Activated CD4-positive, alpha-beta memory T cell treated with anti-CD3 and anti-CD28 coated beads, Interleukin-2, amount 10 ng/mL, durations not matched to agents 7 days and 5 days (primary cell): ENCODE measurements around the gene EXPH5. TPM values are rescaled to one million over a fixed set of nuclear protein-coding genes. Genes with fewer than 3 reads are reported as not detected.

ENCODE experiments used
- CTCF ChIA-PET: fragments of 350-600 bp; sonication (Branson Sonifier 250); formaldehyde crosslinking; loops from one replicate; lab custom pipeline; 2021; ENCODE audit warnings: antibody characterized with exemption, inconsistent platforms; lab: Charles Lee
- POLR2A ChIA-PET: fragments of 350-600 bp; sonication (Branson Sonifier 250); formaldehyde crosslinking; loops from one replicate; lab custom pipeline; 2021; ENCODE audit warnings: antibody characterized with exemption; lab: Charles Lee
- DNase-seq: peaks from one replicate; pipeline ENCODE4 v3.0.0-alpha.2; 2020
- H3K27ac Mint-ChIP-seq: one replicate; pipeline ENCODE4 v1.8.0; 2021; ENCODE audit warnings: mild to moderate bottlenecking, mixed read lengths
- H3K27me3 Mint-ChIP-seq: one replicate; pipeline ENCODE4 v1.8.0; 2021; ENCODE audit warnings: mixed read lengths
- H3K36me3 Mint-ChIP-seq: one replicate; pipeline ENCODE4 v1.8.0; 2021; ENCODE audit warnings: low read depth, mixed read lengths
- H3K4me1 Mint-ChIP-seq: one replicate; pipeline ENCODE4 v1.8.0; 2021; ENCODE audit warnings: mixed read lengths
- H3K4me3 Mint-ChIP-seq: one replicate; pipeline ENCODE4 v1.8.0; 2021; ENCODE audit warnings: mild to moderate bottlenecking, mixed read lengths
- H3K9me3 Mint-ChIP-seq: one replicate; pipeline ENCODE4 v1.8.0; 2021; ENCODE audit warnings: mixed read lengths
- total RNA-seq, 2 experiments: library from RNA; stranded (reverse); gene quantifications; one replicate each; pipeline ENCODE4 v1.2.3, GENCODE V29; 2021

The EXPH5 gene
- total RNA-seq, 2 experiments from 2014 or later: 0.55 to 1.0 TPM

- H3K36me3 Mint-ChIP-seq: no peaks in the 10 kb centered on the region
- H3K27ac Mint-ChIP-seq: no peak overlapping the region
- H3K4me1 Mint-ChIP-seq: no peaks in the 10 kb centered on the region
- H3K27me3 Mint-ChIP-seq: no peaks in the 10 kb centered on the region
- DNase-seq: no peak
- H3K9me3 Mint-ChIP-seq: no peaks in the 10 kb centered on the region
- H3K4me3 Mint-ChIP-seq: no peak overlapping the region
- ChIA-PET POLR2A (no interaction called here), CTCF (no interaction called here)
Observed at GRCh38 chr11:108545909-108546501, 47.6 kb downstream of the EXPH5 start.

DNA sequence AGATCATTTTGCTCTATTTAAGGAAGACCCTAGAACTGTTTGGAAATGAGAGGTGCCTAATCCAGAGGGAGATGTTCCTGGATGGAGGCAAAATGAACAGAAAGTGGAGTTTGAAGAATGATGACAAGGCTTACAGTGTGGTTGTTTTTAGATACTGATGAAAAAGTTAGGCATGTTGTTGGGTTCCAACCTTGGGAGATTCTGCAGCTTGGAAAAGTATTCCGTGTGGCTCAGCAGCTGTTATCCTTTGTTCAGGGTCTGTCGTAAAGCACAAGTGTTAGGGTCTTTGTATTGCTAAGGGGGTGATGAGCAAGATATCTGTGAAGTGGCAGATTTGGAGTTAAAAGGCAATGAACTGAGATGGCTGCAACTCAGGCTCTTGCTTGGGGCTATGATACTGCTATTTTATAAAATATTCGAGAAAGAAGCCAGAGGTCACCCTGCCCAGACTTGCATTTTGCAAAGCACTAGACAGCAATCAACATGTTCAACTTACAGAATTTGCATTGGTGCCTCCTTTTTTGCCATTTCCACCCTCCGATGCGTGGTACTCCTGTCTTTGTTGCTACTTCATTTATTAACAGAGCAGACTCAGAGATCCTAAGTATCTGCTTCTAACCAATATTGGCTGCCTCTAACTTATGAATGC is 50.1 kb downstream of the EXPH5 start:
- H3K4me3 Mint-ChIP-seq: no peak overlapping the region
- POLR2A ChIA-PET: no interaction called here
- H3K27me3 Mint-ChIP-seq: no peaks in the 10 kb centered on the region
- CTCF ChIA-PET: no interaction called here
- no peak overlapping the region for H3K27ac Mint-ChIP-seq
- H3K4me1 Mint-ChIP-seq: no peaks in the 10 kb centered on the region
- H3K36me3 Mint-ChIP-seq: no peaks in the 10 kb centered on the region
- no peaks in the 10 kb centered on the region for H3K9me3 Mint-ChIP-seq
- DNase-seq: no peak

GRCh38 chr11:108541531-108541930 is 52.0 kb downstream of the EXPH5 start:
- H3K27ac Mint-ChIP-seq: no peak overlapping the region
- no peak for DNase-seq
- no peaks in the 10 kb centered on the region for H3K9me3 Mint-ChIP-seq
- no peaks in the 10 kb centered on the region for H3K27me3 Mint-ChIP-seq
- ChIA-PET CTCF (no interaction called here), POLR2A (no interaction called here)
- H3K4me3 Mint-ChIP-seq: no peak overlapping the region
- H3K36me3 Mint-ChIP-seq: no peaks in the 10 kb centered on the region
- H3K4me1 Mint-ChIP-seq: no peaks in the 10 kb centered on the region

DNA sequence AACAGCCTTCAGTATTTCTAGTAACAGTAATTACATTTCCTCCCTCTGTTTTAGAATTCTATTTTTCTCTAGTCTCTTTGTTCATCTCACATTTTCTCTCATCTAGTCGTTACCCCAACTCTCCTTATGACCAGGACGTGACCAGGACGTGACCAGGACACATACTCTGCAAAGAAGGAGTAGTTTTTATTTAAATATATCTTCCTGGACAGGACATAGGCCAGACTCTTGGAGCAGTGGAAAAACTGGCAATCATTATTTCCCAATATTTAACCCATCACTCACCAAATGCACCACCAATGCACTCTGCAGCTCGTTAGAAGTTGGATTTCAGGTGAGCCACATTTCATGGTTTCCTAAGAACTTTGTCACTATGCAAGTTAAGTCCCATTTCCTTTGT is 55.1 kb downstream of the EXPH5 start:
- Mint-ChIP-seq H3K4me3 (no peak overlapping the region), H3K9me3 (no peaks in the 10 kb centered on the region), H3K36me3 (no peaks in the 10 kb centered on the region), H3K4me1 (no peaks in the 10 kb centered on the region), H3K27ac (no peak overlapping the region), H3K27me3 (no peaks in the 10 kb centered on the region)
- no peak for DNase-seq
- POLR2A ChIA-PET: interaction anchor here (0.7 kb wide), 1 partner anchor 9 kb away, joined by 3 read pairs; no protein-coding TSS in a partner anchor
- CTCF ChIA-PET: no interaction called here

GRCh38 chr11:108538022-108538424 is 55.5 kb downstream of the EXPH5 start:
- Mint-ChIP-seq H3K9me3 (no peaks in the 10 kb centered on the region), H3K27me3 (no peaks in the 10 kb centered on the region), H3K27ac (no peak overlapping the region), H3K4me1 (no peaks in the 10 kb centered on the region), H3K4me3 (no peak overlapping the region), H3K36me3 (no peaks in the 10 kb centered on the region)
- ChIA-PET POLR2A (interaction anchor here (0.7 kb wide), 1 partner anchor 8 kb away, joined by 3 read pairs; no protein-coding TSS in a partner anchor), CTCF (interaction anchor here (0.6 kb wide), 1 partner anchor 602 kb away, joined by 3 read pairs; no protein-coding TSS in a partner anchor)
- DNase-seq: no peak

GRCh38 chr11:108536783-108537182 is 56.8 kb downstream of the EXPH5 start:
- no peaks in the 10 kb centered on the region for H3K4me1 Mint-ChIP-seq
- DNase-seq: no peak
- H3K27ac Mint-ChIP-seq: no peak overlapping the region
- no peaks in the 10 kb centered on the region for H3K36me3 Mint-ChIP-seq
- POLR2A ChIA-PET: no interaction called here
- CTCF ChIA-PET: no interaction called here
- no peaks in the 10 kb centered on the region for H3K9me3 Mint-ChIP-seq
- H3K27me3 Mint-ChIP-seq: no peaks in the 10 kb centered on the region
- no peak overlapping the region for H3K4me3 Mint-ChIP-seq

DNA sequence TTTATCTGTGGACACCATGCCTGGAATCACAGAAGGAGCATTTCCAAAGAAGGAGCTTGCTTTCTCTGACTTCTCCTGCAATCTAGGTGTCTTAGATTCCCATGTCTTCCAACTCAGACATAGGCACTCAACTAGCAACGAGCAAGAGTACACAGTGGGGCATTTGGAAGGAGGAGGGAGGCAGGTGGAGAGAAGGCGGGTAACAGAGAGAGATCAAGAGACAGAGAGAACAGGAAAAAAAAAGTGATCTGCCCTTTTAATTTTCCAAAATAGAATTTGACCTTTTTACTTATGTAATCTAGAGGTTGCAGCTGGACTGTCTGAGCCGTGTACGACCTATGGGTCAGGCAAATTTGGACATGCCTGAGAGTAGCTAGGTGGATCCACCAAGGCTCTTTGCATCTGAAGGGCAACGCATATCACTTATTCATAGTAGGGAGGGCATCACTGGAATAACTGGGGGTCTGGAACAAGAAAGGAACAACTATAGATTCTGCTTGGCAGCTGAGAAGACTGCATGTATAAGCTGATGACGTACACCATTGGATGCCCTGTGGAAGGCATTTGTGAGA is 58.1 kb downstream of the EXPH5 start:
- no peak overlapping the region for H3K27ac Mint-ChIP-seq
- DNase-seq: no peak
- H3K27me3 Mint-ChIP-seq: no peaks in the 10 kb centered on the region
- CTCF ChIA-PET: no interaction called here
- no peaks in the 10 kb centered on the region for H3K4me1 Mint-ChIP-seq
- POLR2A ChIA-PET: no interaction called here
- no peaks in the 10 kb centered on the region for H3K36me3 Mint-ChIP-seq
- H3K4me3 Mint-ChIP-seq: no peak overlapping the region
- no peaks in the 10 kb centered on the region for H3K9me3 Mint-ChIP-seq

- Mint-ChIP-seq H3K4me3 (no peak overlapping the region), H3K36me3 (no peaks in the 10 kb centered on the region), H3K27ac (no peak overlapping the region), H3K4me1 (no peaks in the 10 kb centered on the region), H3K27me3 (no peaks in the 10 kb centered on the region), H3K9me3 (no peaks in the 10 kb centered on the region)
- CTCF ChIA-PET: no interaction called here
- POLR2A ChIA-PET: no interaction called here
- DNase-seq: no peak
Observed at GRCh38 chr11:108534274-108534882, 59.2 kb downstream of the EXPH5 start.

GRCh38 chr11:108530426-108530825 is 63.1 kb downstream of the EXPH5 start:
- Mint-ChIP-seq H3K27ac (no peak overlapping the region), H3K4me1 (no peaks in the 10 kb centered on the region), H3K4me3 (no peak overlapping the region), H3K36me3 (no peaks in the 10 kb centered on the region), H3K9me3 (no peaks in the 10 kb centered on the region), H3K27me3 (no peaks in the 10 kb centered on the region)
- POLR2A ChIA-PET: no interaction called here
- DNase-seq: no peak
- CTCF ChIA-PET: no interaction called here

GRCh38 chr11:108527382-108527781 is 66.2 kb downstream of the EXPH5 start:
- no peak for DNase-seq
- Mint-ChIP-seq H3K27ac (no peak overlapping the region), H3K9me3 (no peaks in the 10 kb centered on the region), H3K4me3 (no peak overlapping the region), H3K27me3 (no peaks in the 10 kb centered on the region), H3K36me3 (no peaks in the 10 kb centered on the region), H3K4me1 (no peaks in the 10 kb centered on the region)
- ChIA-PET POLR2A (no interaction called here), CTCF (no interaction called here)

- DNase-seq: no peak
- H3K9me3 Mint-ChIP-seq: no peaks in the 10 kb centered on the region
- ChIA-PET POLR2A (no interaction called here), CTCF (no interaction called here)
- H3K36me3 Mint-ChIP-seq: no peaks in the 10 kb centered on the region
- no peak overlapping the region for H3K27ac Mint-ChIP-seq
- no peaks in the 10 kb centered on the region for H3K4me1 Mint-ChIP-seq
- H3K4me3 Mint-ChIP-seq: no peak overlapping the region
- H3K27me3 Mint-ChIP-seq: peaks cover 4% of the 10 kb centered on the region
Observed at GRCh38 chr11:108525161-108525560, 68.4 kb downstream of the EXPH5 start.

DNA sequence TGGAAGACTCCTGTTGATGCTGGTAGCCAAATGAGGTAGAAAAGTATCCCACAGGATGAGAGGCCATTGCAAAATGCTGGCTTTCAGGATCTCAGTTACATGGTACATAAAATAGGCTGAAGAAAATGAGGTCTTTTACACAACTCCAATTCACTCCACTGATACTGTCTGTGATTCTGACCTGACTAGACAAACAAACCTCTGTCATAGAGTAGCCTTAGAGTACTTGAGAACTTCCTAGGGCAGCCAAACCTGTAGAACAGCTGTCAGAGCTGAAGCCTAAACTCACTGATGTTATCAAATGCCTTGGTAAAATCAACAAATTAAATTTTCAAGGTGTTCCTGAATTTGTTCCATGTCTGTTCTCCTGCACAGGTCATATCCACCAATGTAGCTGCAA is 69.1 kb downstream of the EXPH5 start:
- H3K9me3 Mint-ChIP-seq: no peaks in the 10 kb centered on the region
- no peaks in the 10 kb centered on the region for H3K4me1 Mint-ChIP-seq
- peaks cover 4% of the 10 kb centered on the region for H3K27me3 Mint-ChIP-seq
- DNase-seq: no peak
- no peak overlapping the region for H3K27ac Mint-ChIP-seq
- ChIA-PET CTCF (no interaction called here), POLR2A (no interaction called here)
- H3K36me3 Mint-ChIP-seq: no peaks in the 10 kb centered on the region
- no peak overlapping the region for H3K4me3 Mint-ChIP-seq

DNA sequence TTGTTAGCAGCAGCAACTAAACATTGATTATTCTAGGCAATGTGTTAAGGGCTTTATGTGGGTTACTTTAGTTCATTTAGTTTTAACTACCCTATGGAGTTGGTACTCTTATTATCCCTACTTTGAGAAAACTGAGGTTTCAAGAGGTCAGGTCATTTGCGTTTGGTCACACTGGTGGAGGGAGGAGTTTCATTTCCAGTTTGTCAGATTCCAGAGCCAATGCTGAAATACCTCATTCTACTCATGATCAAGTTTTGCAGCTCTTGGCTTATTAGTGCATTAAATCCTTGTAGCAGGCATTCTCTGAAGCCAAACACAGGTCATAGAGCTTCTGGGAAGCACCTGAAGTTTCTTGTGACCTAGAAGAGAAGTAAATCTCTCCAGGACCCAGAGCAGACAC is 71.2 kb downstream of the EXPH5 start:
- CTCF ChIA-PET: no interaction called here
- Mint-ChIP-seq H3K36me3 (no peaks in the 10 kb centered on the region), H3K4me1 (no peaks in the 10 kb centered on the region), H3K4me3 (no peak overlapping the region), H3K27ac (no peak overlapping the region), H3K9me3 (no peaks in the 10 kb centered on the region), H3K27me3 (peaks cover 4% of the 10 kb centered on the region)
- no peak for DNase-seq
- POLR2A ChIA-PET: no interaction called here
